Thoracic aorta (tissue), 2 donors: ENCODE results near the gene TYW5. TPM values are rescaled to one million over a fixed set of nuclear protein-coding genes. Genes with fewer than 3 reads are reported as not detected.

Source experiments
- ATAC-seq: fragments of 150-250 bp; one replicate; pipeline ENCODE4 v1.8.0; 2017; ENCODE audit warnings: low read depth; ENCODE audit not compliant: insufficient number of reproducible peaks, low FRiP score
- DNase-seq: peaks from one replicate; pipeline ENCODE4 v3.0.0-alpha.2; 2020; ENCODE audit warnings: low spot score
- H3K27ac ChIP-seq, 2 donors: fragments of 200-600 bp; sonication (generic); 1 replicate in 1 of 2; 2 replicates in 1 of 2; pipeline ENCODE4 v1.5.1; 2016; ENCODE audit warnings: mild to moderate bottlenecking in 2 of 2, moderate library complexity in 2 of 2
- H3K27me3 ChIP-seq: fragments of 200-600 bp; sonication (generic); replicated peaks from 2 replicates; pipeline ENCODE4 v1.6.0; 2016; ENCODE audit warnings: mild to moderate bottlenecking; ENCODE audit not compliant: insufficient read depth
- H3K36me3 ChIP-seq: fragments of 200-600 bp; sonication (generic); one replicate; pipeline ENCODE4 v1.5.1; 2016
- H3K4me1 ChIP-seq, 2 donors: fragments of 200-600 bp; sonication (generic); 1 replicate in 1 of 2; 2 replicates in 1 of 2; pipeline versions ENCODE4 v1.5.1 to v1.6.0; 2016; ENCODE audit warnings: low read depth in 2 of 2, mild to moderate bottlenecking in 1 of 2; ENCODE audit not compliant: control insufficient read depth in 1 of 2
- H3K4me3 ChIP-seq: fragments of 200-600 bp; sonication (generic); 2 replicates; pipeline ENCODE4 v1.5.1; 2016; ENCODE audit warnings: mild to moderate bottlenecking
- H3K9me3 ChIP-seq: fragments of 200-600 bp; sonication (generic); 2 replicates; pipeline ENCODE4 v1.5.1; 2016
- CTCF ChIP-seq: fragments of 200-600 bp; sonication (generic); IDR thresholded peaks from one replicate; pipeline ENCODE4 v1.5.1; 2019; ENCODE audit warnings: antibody characterized with exemption
- total RNA-seq, 2 donors: library from RNA; depleted of rRNA; stranded (reverse); fragments of >200 nt; gene quantifications; one replicate each; pipeline versions ENCODE4 v1.1.0 to v1.2.3, GENCODE V29; 2016

Gene TYW5
- total RNA-seq, result 1 to 10 TPM; 5.3 to 9.8 TPM

- H3K27ac ChIP-seq, result peak within 1 kb of the TSS; percentile 73 to 90
- peaks cover 27 to 34% of the 10 kb centered on the region in 2 donors for H3K4me1 ChIP-seq
- H3K36me3 ChIP-seq, result peaks cover under 1% of the 10 kb centered on the region
- DNase-seq, result peak; percentile 19
- no peaks in the 10 kb centered on the region for H3K27me3 ChIP-seq
- peak within 1 kb of the TSS; percentile 82 for H3K4me3 ChIP-seq
- peak; percentile 26 for TF ChIP-seq CTCF
- ATAC-seq, result peak; percentile 75
- H3K9me3 ChIP-seq, result no peaks in the 10 kb centered on the region
Measured at GRCh38 chr2:199955339-199956061, at the start of gene TYW5, which contains the start of gene MAIP1. TSS of gene TYW5 (minus strand) at chr2:199955491. CDS start at chr2:199955470, 21 bp downstream. TSS of gene MAIP1 (plus strand) at chr2:199955582. CDS start at chr2:199955799, 217 bp downstream.

GRCh38 chr2:200003444-200003843, 48.2 kb upstream of the TYW5 start:
- Histone ChIP-seq H3K27me3 (no peaks in the 10 kb centered on the region), H3K9me3 (no peaks in the 10 kb centered on the region), H3K4me1 (no peaks in the 10 kb centered on the region), H3K36me3 (no peaks in the 10 kb centered on the region), H3K27ac (no peak overlapping the region), H3K4me3 (no peak overlapping the region)
- ATAC-seq (no peak), DNase-seq (no peak)
- no peak for TF ChIP-seq CTCF

DNA sequence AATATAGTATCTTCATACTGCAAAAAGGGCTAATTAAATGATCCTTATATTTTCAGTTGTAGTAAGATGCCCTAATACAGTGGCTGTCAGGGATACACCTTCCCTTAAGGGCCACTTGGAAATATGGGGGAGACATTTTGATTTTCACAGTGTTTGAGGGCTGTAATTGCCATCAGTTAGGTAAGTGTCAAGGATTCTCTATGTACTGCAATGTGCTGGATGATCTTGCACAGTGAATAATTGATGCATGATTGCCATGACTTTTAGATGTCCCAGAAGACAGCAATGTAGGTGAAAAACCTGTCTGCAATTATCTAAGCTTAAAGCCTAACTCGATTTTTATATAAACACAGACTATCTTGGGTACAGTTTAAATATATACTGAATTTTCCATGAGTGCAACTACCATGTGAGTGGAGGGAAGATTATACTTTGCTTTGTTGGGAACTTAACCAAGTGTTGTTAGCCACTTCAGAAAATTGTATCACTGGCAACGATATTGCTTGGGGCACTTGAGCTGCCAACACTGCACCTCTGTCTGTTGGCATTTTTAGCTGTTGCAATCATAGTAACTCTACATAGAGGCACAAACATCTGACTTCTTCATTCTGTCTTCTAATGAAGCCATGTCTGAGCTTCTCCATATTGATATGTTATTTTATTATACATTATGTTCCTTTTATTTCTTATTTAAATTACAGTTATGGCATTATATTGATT, 45.3 kb upstream of the TYW5 start:
- no peaks in the 10 kb centered on the region for H3K4me1 ChIP-seq
- no peak for DNase-seq
- no peak overlapping the region for H3K4me3 ChIP-seq
- no peaks in the 10 kb centered on the region for H3K27me3 ChIP-seq
- no peak overlapping the region for H3K27ac ChIP-seq
- TF ChIP-seq CTCF, result no peak
- no peaks in the 10 kb centered on the region for H3K36me3 ChIP-seq
- H3K9me3 ChIP-seq, result no peaks in the 10 kb centered on the region
- no peak for ATAC-seq

DNA sequence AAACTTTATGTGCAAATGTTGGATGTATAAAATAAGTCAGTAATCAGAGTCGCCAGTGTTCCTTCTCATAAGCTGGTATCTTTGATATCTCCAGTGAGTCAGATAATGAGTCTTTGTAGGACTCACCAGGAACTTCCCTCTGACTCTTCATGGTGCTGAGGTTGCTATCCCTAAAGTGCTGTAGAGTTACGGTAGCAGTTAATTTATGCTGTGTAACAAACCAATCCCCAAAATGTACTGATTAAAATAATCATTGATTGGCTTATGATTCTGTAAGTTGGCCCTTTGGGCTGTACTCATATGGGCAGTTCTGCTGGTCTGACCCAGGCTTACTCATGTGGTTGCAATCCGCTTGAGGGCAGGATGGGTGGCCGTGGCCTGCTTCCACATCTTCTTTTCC, 43.9 kb upstream of the TYW5 start:
- no peak for TF ChIP-seq CTCF
- H3K27me3 ChIP-seq, result no peaks in the 10 kb centered on the region
- no peak overlapping the region for H3K4me3 ChIP-seq
- DNase-seq (no peak), ATAC-seq (no peak)
- H3K36me3 ChIP-seq, result no peaks in the 10 kb centered on the region
- no peaks in the 10 kb centered on the region for H3K9me3 ChIP-seq
- H3K4me1 ChIP-seq, result no peaks in the 10 kb centered on the region
- no peak overlapping the region for H3K27ac ChIP-seq

DNA sequence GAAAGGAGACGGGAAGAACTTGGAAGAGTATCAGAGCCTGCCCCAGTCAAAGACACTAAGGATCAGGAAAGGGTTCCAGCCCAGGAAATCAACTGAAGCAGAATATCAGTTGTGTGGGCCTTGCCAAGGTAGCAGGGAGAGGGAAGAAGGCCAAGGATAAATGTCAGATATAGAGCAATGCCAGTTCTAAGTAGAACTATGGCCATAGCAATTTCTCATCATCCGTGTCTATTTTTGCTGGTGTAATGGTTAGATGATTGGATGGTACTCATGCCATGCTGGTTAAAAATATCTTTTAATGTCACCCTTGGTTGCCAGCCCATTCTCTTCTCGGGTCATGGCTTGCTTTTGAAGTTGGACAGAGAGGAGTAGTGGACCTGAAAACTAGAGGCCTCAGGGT, 42.0 kb upstream of the TYW5 start:
- H3K27me3 ChIP-seq, result no peaks in the 10 kb centered on the region
- no peaks in the 10 kb centered on the region for H3K9me3 ChIP-seq
- ATAC-seq (no peak), DNase-seq (no peak)
- H3K36me3 ChIP-seq, result no peaks in the 10 kb centered on the region
- H3K4me3 ChIP-seq, result no peak overlapping the region
- H3K4me1 ChIP-seq, result no peaks in the 10 kb centered on the region
- H3K27ac ChIP-seq, result no peak overlapping the region
- TF ChIP-seq CTCF, result no peak
